Hematopoietic multipotent progenitor cell treated with erythropoietin and hydrocortisone succinate and interleukin-3 and kit ligand, for 4 days (in vitro differentiated cells): ENCODE data around the gene ACBD4.
"Not testable (repeated sequence)": the region's sequence is repeated elsewhere in the genome, so short reads cannot be mapped to it uniquely, and the experiment has no call there.

Source experiments
- DNase-seq: peaks from one replicate; pipeline ENCODE4 v3.0.0-alpha.2; 2015

The ACBD4 gene

GRCh38 chr17:45121055-45121454, 14.4 kb upstream of the ACBD4 start:
- DNase-seq: no peak

GRCh38 chr17:45123076-45123770, 12.3 kb upstream of the ACBD4 start:
- no peak for DNase-seq

- peak; percentile 91 for DNase-seq
These were observed 11.3 kb upstream of the ACBD4 start for GRCh38 chr17:45123930-45124796.

GRCh38 chr17:45124797-45125122, 10.7 kb upstream of the ACBD4 start:
- DNase-seq: not testable (repeated sequence)

- no peak for DNase-seq
These were observed 10.0 kb upstream of the ACBD4 start for GRCh38 chr17:45125509-45125908.

- no peak for DNase-seq
These were observed 8.3 kb upstream of the ACBD4 start for GRCh38 chr17:45127207-45127547.

- DNase-seq: peak; percentile 22
These were observed 7.8 kb upstream of the ACBD4 start for GRCh38 chr17:45127548-45128300.

GRCh38 chr17:45128331-45128730, 7.2 kb upstream of the ACBD4 start:
- no peak for DNase-seq

GRCh38 chr17:45128989-45129388, 6.5 kb upstream of the ACBD4 start:
- no peak for DNase-seq

- no peak for DNase-seq
These were observed 6.0 kb upstream of the ACBD4 start for GRCh38 chr17:45129426-45129939.

GRCh38 chr17:45129940-45130680, 5.4 kb upstream of the ACBD4 start:
- DNase-seq: no peak

- no peak for DNase-seq
These were observed 4.5 kb upstream of the ACBD4 start for GRCh38 chr17:45130681-45131615.

- peak; percentile 63 for DNase-seq
These were observed 3.7 kb upstream of the ACBD4 start for GRCh38 chr17:45131616-45132319.

GRCh38 chr17:45132320-45132571, 3.2 kb upstream of the ACBD4 start, which contains the start of gene PLCD3:
Gene PLCD3 (minus strand): TSS chr17:45132515. CDS start chr17:45132410, 105 bp downstream.
- DNase-seq: no peak

- DNase-seq: peak; percentile 90
These were observed 2.7 kb upstream of the ACBD4 start for GRCh38 chr17:45132572-45133463.

- DNase-seq: no peak
These were observed 698 bp downstream of the ACBD4 start for GRCh38 chr17:45135978-45136791.

GRCh38 chr17:45136846-45137560, 1.5 kb downstream of the ACBD4 start:
- no peak for DNase-seq

- DNase-seq: no peak
These were observed 2.2 kb downstream of the ACBD4 start for GRCh38 chr17:45137561-45138305.
